AG04449 (cell line): ENCODE results near the gene AGPS.
"Not testable (repeated sequence)": the region's sequence is repeated elsewhere in the genome, so short reads cannot be mapped to it uniquely, and the experiment has no call there.

Experiments
- CTCF ChIA-PET: fragments of 350-600 bp; formaldehyde crosslinking; extraction: SDS; loops from one replicate; lab custom pipeline; 2021; ENCODE audit warnings: antibody characterized with exemption; lab: Yijun Ruan, JAX
- POLR2A ChIA-PET: fragments of 400-600, 350-600 bp; formaldehyde crosslinking; extraction: SDS; loops from one replicate; lab custom pipeline; 2020; ENCODE audit warnings: antibody characterized with exemption, inconsistent platforms; lab: Yijun Ruan, JAX
- DNase-seq: peaks from one replicate; pipeline ENCODE4 v3.0.0-alpha.2; 2010; ENCODE audit warnings: low read depth, low spot score
- H3K4me3 ChIP-seq: 2 replicates; pipeline ENCODE4 v1.5.1; 2011; ENCODE audit warnings: low read depth, mild to moderate bottlenecking, control low read depth, low read length
- CTCF ChIP-seq: IDR thresholded peaks from one replicate; pipeline ENCODE4 v1.5.1; 2011; ENCODE audit warnings: mild to moderate bottlenecking, moderate library complexity, low read length, control low read depth, inconsistent platforms; ENCODE audit not compliant: insufficient read depth; ENCODE audit errors: missing control alignments

Gene AGPS

GRCh38 chr2:177359836-177360595 is 32.6 kb upstream of the AGPS start:
- DNase-seq = no peak
- no peak overlapping the region for H3K4me3 ChIP-seq
- ChIA-PET CTCF (interaction anchor here (0.7 to 1.3 kb wide), 2 partner anchors 25 to 55 kb away, joined by 3 read pairs; no protein-coding TSS in a partner anchor), POLR2A (no interaction called here)
- no peak for TF ChIP-seq CTCF

- POLR2A ChIA-PET = no interaction called here
- TF ChIP-seq CTCF = no peak
- CTCF ChIA-PET = no interaction called here
Observed at GRCh38 chr2:177362499-177362898, 30.1 kb upstream of the AGPS start.

GRCh38 chr2:177363332-177363731 is 29.2 kb upstream of the AGPS start:
- TF ChIP-seq CTCF = no peak
- ChIA-PET CTCF (no interaction called here), POLR2A (no interaction called here)
- DNase-seq = no peak
- H3K4me3 ChIP-seq = no peak overlapping the region

More at GRCh38 chr2:177362499-177362898, 30.1 kb upstream of the AGPS start:
- no peak overlapping the region for H3K4me3 ChIP-seq
- no peak for DNase-seq

- CTCF ChIA-PET = interaction anchor here (1.3 to 2.3 kb wide), 4 partner anchors 9 to 32 kb away, joined by 3 to 6 read pairs (median 4); partner anchors contain the start of gene AGPS
- DNase-seq, H3K4me3 ChIP-seq, POLR2A ChIA-PET: not testable (repeated sequence)
Observed at GRCh38 chr2:177365764-177366163, 26.8 kb upstream of the AGPS start.

- CTCF ChIA-PET, POLR2A ChIA-PET: not testable (repeated sequence)
Observed at GRCh38 chr2:177368023-177368422, 24.6 kb upstream of the AGPS start.

GRCh38 chr2:177379354-177379753 is 13.2 kb upstream of the AGPS start:
- TF ChIP-seq CTCF = no peak
- POLR2A ChIA-PET = no interaction called here
- CTCF ChIA-PET = interaction anchor here (4.3 kb wide), 1 partner anchor 13 kb away, joined by 19 read pairs; the partner anchor contains the start of gene AGPS
- DNase-seq = no peak
- no peak overlapping the region for H3K4me3 ChIP-seq

More at GRCh38 chr2:177368023-177368422, 24.6 kb upstream of the AGPS start:
- H3K4me3 ChIP-seq, DNase-seq: not testable (repeated sequence)

- no peak for TF ChIP-seq CTCF
- ChIA-PET CTCF (interaction anchor here (4.3 kb wide), 1 partner anchor 12 kb away, joined by 19 read pairs; the partner anchor contains the start of gene AGPS), POLR2A (no interaction called here)
- DNase-seq = no peak
- no peak overlapping the region for H3K4me3 ChIP-seq
Observed at GRCh38 chr2:177380181-177380580, 12.4 kb upstream of the AGPS start.
